ENCODE measurements around the gene LYZL1.
"Not testable (repeated sequence)": the region's sequence is repeated elsewhere in the genome, so short reads cannot be mapped to it uniquely, and the experiment has no call there.

Gene LYZL1

DNA sequence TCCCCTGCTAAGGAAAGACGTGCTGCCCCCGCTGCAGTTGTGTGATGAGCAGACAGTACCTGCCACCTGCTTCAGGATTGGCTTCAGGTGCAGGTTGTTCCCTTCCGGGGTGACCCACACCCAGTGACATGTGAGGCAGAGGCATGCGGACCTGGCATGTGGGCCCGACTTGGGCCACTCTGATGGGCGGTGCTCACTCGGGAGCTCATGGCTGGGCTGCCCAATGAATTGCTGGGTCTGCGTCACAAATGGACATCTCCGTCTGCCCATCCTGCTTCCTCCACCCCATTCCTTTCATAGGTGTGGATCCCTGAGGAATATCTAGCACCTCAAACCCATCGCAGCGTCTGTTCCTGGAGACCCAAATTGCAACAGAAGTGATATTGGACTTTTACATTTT lies 19.3 kb downstream of the LYZL1 start:
- not testable (repeated sequence) for DNase-seq (ENCODE audit: low spot score)

DNA sequence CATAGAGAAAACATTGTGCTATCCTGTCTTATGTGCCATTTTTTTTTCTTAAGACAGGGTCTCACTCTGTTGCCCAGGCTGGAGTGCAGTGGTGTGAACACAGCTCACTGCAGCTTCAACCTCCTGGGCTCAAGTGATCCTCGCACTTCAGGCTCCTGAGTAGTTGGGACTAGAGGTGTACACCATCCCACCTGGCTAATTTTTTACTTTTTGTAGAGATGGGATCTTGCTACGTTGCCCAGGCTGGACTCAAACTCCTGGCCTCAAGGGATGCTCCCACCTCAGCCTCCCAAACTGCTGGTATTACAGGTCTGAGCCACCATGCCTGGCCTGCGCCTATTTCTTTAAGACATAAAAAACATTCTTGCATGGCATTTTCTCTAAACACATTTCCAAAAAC lies 20.6 kb downstream of the LYZL1 start:
- DNase-seq (ENCODE audit: low spot score) = no peak

DNA sequence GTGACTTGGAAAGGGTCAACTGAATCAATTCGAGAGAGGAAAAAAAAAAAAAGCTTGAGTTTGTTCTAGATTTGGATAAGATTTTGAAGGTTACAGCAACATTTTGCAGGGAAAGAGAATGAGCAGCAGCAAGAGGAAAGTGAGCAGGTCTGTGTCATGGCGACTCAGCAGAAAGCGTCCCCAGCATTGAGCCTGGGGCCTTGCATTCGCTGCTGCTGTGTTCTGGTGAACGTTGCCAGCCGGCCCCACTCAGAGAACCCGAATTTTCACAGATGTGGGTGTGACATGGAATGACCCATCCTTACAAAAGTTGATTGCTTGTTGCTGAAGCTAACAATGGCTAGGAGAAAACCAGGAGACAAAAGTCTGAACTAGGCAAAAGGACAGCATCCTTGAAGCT lies 21.6 kb downstream of the LYZL1 start:
- not testable (repeated sequence) for DNase-seq (ENCODE audit: low spot score)

DNA sequence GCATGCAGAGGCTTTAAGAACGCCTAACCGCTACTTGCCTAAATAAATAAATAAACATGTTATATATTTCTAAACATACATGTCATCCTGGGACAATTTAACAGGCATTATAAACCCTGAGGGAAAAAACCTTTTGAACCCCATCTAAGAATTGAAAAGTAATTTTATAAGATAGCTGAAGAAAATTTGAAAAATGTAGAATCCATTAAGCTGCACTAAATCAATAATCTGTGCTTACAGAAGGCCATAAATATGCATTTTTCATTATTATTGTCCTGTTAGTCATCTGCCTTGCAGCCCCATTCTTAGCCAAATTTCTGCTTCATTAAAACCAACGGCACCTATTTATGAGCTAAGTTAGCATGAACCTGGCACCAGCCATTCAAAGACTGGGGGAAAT lies 24.2 kb downstream of the LYZL1 start:
- no peak for DNase-seq (ENCODE audit: low spot score)

DNA sequence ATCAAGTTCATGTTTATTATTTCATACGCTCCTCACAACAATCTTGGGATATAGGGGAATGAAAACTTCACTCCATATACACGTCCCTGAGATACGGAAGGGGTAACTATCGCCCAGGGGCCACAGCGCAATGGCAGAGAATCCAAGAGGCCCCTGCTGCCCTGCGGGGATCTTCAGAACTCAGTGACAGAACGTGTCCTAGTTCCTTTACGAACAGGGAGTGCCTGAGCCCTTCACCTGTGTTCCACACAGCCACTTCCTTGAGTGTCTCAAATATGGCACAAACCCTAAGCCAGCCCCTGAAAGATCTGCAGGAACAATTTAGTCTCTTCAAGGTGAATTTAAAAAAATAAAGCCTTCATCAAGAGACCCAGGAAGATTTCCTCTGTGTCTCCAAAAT lies 25.9 kb downstream of the LYZL1 start:
- no peak for DNase-seq (ENCODE audit: low spot score)

DNA sequence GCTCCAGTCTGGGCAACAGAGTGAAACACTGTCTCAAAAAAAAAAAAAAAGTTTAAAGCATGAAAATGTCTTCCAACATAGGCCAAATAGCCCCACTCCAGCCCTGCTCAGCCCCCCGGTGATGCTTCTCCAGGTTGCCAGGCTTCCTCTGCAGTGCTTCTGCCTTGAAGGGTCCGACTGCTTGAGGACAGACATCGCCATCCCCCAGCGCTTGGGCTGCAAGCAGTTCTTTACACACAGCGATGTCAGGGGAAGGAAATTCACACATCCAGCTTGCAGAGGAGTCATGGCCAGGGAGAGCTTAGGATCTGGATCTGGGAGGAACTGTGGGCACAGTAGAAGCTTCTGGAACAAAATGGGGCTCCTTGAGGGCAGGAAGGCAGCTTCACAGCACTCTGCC lies 26.9 kb downstream of the LYZL1 start:
- DNase-seq (ENCODE audit: low spot score) = no peak

DNA sequence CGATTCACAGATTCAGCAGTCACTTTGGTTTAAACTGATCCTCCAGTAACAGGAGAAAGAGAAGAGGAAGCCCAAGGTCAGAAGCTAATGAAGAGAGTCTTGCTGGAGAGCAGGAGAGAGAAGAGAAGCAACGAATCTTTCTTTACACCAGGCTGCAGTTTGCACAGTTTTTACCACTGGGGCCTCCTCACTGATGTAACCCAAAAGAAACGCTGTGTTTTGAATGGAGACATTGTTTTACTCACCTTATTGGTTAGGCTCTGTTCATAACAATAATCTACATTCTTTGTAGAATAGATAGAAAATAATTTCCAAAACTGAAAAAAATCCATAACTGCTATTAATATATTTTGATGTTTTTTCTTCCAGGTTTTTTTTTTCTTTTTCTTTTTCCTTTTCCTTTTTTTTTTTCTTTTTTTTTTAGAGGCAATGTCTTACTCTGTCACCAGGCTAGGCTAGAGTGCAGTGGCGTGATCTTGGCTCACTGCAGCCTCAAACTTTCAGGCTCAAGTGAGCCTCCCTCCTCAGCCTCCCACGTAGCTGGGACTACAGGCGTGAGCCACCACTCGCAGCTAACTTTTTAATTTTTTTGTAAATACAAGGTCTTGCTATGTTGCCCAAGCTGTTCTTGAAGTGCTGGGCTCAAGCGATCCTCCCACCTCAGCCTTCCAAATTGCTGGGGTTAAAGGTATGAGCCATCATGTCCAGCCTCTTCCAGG lies 27.6 kb downstream of the LYZL1 start:
- DNase-seq (ENCODE audit: low spot score) = no peak

DNA sequence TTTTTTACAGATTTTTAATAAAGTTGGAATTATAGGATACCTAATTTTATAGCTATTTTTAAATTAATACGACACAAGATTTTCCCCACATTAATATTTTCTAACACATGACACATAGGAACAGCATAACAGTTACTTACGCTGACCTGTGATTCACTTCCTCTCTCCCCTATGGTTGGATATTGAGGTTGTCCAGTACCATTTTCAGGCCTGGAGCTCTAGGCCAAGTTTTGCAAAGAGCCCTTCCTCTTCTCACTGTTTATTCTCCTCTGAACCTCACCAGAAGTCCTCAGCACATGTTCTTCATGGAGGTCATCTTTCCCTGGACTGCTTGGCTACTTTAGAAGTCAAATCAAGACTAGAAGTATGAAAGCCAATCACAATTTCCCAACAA lies 28.2 kb downstream of the LYZL1 start:
- DNase-seq (ENCODE audit: low spot score) = no peak

DNA sequence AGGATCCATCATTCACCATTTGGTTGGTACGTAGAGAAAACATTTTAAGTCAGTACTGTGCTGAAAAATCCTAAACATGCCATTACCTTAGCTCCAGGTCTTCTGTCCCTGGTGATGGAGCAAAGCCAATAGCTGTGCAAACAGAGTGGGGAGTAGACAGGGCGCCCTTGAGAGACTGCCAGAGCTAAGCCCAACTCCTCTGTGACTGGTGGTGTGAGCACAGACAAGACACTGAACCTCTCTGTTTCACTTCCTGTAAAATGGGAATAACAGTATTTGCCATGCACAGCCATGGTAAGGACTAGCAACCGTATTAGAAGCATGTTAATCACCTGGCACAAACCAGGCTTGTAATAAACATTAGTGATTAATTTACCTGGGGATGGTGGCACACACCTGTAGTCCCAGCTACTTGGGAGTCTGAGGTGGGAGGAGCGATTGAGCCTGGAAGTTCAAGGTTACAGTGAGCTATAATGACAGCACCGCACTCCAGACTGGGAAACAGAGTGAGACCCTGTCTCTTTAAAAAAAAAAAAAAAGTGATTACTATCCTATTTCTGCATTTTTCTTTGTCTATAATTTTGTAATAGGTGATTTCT lies 28.7 kb downstream of the LYZL1 start:
- no peak for DNase-seq (ENCODE audit: low spot score)

DNA sequence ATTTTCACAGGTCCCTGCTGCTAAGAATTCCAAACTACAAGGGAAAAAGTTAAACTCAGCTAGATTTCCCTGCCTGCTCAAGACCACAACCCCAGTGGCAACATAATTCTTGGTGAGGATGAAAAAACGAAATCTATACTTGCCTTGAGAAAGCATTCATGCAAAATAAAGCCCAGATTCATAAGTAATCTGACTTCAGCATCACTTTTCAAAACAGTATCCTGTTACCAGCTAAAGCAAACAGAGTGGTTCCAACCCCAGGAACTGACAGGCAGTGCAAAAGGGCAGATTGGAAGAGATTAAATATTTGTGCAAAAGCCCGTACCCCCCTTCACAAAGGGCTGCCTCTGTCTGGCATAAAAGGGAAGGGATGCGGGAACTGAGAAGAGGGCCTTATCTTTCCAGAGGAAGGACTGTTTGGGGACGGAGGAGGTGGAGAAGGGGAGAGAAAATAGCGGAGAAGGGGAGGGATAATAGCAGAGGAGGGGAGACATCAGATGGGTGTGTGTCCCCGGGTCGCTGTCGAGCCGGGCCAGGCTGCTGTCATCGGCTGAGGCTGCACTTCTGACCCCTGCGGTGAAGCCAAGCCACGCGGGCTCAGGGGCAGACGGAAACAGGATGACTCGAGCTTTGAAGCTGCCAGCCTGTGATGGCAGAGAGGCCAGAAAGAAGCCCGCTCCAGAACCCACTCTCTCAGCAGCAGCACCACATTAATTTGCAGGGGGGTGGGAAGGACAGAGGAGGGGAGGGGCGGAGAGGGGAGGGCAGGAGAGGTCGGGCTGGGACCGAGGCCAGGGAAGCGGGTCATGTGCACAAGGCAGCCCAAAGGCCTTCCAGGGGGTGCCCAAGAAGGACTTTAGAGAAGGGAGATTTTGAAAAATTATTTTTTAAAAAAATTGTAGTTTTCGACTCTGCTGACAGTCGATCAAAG lies 29.5 kb downstream of the LYZL1 start:
- not testable (repeated sequence) for DNase-seq (ENCODE audit: low spot score)

DNA sequence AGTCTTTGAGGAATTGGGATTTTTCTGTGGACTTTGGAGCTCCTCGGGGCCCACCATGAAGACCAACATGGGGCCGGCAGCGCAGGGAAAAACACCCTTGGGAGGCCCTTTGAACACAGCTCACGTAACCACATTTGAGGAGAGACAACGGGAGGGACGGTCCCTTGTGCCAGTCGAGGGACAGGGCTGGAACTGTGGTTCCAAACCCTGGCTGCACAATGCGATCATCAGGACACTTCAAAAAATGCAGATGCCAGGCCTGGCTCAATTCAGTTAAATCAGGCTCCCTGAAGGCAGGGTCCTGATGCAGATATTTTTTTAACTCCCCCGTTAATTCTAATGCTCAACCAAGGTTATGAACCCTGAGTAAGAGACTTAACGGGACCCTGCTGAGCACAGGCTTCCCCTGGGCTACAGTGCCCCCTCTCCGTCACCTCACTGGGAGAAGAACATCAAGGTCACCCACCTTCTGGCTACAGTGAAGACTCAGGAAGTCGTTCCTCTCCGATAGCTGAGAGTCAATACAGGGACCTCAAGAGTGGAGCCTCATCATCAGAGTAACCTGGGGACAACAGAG lies 30.4 kb downstream of the LYZL1 start:
- no peak for DNase-seq (ENCODE audit: low spot score)

DNA sequence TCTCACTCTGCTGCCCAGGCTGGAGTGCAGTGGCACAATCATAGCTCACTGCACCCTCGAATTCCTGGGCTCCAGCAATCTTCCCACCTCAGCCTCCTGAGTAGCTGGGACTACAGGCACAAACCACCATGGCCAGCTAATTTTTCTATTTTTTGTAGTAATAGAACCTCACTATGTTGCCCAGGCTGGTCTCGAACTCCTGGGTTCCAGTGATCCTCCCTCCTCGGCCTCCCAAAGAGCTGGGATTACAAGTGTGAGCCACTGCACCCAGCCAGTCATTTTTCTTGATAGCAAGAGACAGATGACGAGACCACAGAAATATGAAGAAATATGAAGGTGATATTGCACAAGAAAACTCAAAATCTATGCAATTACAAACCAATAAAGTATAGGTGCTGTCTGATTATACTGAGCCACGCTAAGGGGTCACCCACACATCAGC lies 31.8 kb downstream of the LYZL1 start:
- not testable (repeated sequence) for DNase-seq (ENCODE audit: low spot score)

DNA sequence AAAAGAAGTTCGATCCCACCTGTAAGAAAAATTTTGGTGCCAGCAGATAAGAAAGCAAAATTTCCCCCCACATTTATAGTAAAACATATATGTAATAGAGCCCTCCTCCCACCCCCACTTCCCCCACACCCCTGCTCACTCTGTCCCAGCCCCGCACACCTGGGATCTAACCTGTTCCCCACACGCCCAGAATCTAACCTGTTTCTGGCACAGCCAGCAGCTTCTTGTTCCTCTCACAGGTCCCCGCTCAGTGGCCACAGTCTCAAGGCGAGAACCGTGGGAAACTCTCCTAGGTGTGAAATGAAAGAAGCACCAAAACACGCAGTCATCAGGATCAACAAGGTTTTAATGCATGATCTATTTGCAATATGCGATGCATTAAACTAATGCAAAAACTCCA lies 32.8 kb downstream of the LYZL1 start:
- DNase-seq (ENCODE audit: low spot score) = no peak

DNA sequence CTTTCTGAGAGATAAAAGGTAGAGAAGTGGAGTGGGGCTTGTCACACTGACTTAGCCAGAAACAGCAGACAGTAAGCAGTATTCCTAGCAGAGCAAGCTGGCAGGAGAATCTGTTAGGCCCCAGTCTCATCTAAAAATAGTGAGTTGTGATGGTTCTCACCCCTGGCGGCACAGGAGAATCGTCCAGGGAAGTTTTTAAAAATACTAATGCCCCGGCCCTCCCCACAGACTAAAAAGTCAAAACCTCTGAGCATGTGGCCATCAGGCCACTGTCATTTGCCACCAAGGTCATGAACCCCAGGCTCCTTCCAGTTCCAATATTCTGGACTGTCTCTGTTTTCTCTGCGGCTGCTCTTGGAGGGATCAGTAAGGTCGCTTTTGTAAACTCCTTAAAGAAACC lies 34.0 kb downstream of the LYZL1 start:
- DNase-seq (ENCODE audit: low spot score) = no peak

DNA sequence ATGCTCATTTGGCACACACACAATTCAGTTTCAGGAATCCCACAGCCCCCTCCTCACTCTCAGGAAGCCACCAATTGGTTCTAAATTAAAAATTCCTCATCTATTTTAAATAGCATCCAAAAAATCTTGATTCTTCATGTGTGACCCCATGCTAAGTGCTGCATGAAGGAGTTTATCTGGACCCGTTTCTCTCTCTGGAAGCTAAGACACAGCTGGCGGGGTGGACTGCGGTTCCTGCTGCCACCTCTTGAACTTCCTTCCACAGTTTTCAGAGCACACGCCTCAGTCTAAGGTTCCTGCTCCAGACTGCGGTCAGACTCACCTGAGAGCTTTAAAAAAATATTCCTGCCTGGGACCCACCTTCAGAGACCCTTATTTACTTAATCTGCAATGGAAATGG lies 34.5 kb downstream of the LYZL1 start:
- DNase-seq (ENCODE audit: low spot score) = no peak

DNA sequence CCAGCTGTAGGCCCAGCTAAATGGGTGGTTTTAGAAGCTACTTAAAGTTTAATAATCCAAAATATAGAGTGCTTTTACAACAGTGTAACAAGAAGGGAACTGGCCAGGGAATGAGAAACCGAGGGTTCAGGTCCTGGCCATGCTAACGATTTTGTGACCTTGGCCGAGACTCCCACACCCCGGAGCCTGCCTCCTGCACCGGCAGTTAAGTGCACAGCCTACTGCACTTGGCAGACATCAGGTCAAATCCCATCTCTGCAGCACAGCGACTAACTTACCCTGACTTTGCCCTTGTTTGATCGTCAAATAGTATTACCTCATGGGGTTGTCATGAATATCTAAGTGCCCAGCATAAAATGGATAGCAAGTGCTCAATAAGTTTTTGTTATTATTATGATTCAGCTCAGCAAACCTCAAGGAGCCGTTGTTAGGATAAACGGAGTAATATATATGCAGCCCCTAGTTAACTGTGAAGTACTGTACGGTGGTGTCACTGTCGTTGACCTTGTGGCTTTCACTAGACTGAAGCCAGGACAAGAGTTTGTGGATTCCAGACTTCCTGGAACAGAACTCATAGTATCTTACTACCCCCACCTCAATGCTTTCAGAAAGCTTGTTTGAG lies 35.5 kb downstream of the LYZL1 start:
- no peak for DNase-seq (ENCODE audit: low spot score)

DNA sequence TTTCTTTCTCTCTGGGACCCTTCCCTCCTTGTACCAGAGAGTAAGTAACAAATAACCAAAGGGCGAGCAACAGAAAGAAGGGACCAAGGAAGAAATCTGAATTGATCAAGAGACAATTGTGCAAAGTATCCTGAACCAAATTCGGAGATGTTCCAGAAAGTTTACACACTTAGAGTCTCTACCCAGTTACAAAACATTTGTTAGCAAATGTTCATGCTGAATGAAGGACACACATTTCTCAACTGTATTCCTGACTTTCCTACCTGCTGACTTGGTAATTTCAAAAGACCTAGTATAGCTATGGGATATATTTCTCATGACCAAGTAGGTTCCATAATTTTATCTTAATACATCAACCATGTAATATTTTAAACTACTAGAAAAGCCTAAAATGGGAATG lies 37.4 kb downstream of the LYZL1 start:
- no peak for DNase-seq (ENCODE audit: low spot score)

DNA sequence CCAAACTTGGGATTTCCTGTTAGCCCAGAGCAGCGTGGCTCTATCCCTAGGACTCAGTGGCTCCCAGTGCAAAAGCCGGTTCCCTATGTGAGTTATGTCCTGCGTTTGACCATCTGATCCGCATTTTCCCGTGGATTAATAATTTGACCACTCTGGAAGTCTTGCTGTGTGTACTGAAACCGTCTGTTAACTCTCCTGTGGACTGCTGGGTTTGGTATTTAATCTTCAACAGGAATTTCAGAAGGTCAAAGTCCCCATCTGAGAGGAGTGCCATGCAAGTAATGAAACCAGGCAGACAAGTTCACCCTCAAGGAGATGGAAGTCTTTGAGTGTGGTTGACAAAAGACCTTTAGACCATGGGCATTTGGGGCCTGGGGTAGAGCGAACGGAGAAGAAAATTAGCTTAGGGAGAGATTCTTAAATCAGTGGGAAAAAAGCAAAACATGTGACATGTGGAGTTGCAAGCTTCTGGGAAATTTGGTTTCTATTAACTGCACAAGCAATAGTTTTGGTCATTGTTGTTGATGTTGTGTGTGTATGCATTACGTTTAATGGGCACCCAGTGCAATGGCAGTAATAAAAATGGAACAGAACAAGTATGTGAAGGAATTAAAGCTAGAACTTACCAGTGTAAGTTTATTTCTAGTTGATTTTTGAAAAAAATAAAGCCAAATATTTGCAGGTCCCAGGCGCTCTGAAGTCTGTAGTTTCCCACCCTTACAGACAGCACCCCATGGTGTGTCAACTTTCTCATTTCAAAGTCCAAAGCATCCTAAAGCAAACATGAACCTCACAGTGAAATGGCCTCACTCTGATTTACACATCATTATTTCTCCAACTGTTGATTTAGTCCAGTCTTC lies 38.2 kb downstream of the LYZL1 start:
- DNase-seq (ENCODE audit: low spot score) = no peak

DNA sequence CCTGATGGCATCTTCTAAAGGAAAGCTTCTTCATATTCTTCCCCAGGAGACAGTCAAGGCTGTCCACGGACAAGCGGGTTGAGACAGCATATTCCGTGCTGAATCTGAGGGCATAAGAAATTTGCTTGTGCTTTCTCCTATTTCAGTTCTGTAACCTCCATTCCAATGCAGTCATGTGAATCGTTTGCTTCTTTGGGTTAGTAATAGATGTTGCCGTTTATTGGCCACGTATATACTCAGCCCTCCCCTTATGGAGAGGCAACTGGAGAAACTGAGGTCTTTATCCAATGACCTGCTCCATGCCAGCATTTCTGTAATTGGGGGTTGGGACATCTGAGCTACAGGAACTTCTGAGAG lies 38.9 kb downstream of the LYZL1 start:
- no peak for DNase-seq (ENCODE audit: low spot score)

DNA sequence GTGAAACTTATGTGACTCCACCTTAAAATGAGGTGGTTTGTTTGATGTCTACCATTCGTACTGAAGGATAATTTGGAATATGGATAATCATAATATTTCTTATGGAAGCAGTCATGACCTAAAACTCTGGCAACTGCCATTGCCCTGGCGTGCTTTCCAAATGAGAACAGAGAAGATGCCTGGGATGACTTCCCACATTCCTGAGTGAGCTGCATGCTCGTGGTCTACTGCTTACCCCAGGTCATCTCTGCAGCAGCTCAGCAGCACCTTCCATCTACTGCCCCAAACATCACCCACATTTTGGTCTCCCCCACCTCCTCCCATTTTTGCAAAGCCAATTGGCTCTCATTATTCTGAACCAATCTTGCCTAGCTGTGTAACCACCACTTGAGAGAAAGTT lies 40.1 kb downstream of the LYZL1 start:
- DNase-seq (ENCODE audit: low spot score) = no peak

DNA sequence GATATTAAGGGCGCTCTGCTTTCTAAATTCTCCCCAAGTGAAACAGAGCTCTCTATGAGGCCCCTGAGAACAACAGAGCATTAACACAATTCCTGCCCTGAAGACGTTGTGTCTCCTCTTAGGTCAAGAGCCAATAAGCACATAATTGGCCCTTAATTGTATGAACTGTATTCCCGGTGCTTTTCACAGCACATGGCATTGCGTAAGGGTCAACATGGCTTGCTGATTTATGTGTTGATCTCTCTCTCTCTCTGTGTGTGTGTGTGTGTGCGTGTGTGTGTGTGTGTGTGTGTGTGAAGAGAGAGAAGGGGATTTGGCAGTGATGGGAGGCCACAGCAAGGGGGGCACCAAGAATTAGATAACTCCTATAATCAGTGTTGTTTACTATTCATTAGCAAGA lies 40.5 kb downstream of the LYZL1 start:
- DNase-seq (ENCODE audit: low spot score) = no peak

Measured in CD4-positive, alpha-beta T cell treated with Interleukin-15 for 4 hours (primary cell).